GM19099 (cell line): Measurements from ENCODE around the gene BAIAP2.

Experiments used
- POLR2A ChIP-seq: IDR thresholded peaks from 3 replicates; pipeline ENCODE4 v1.6.1; 2011; ENCODE audit warnings: low read depth; ENCODE audit not compliant: insufficient read length; ENCODE audit errors: extremely low read depth

Gene BAIAP2

GRCh38 chr17:81118308-81119221 is 83.6 kb downstream of the BAIAP2 start:
- no peak for TF ChIP-seq POLR2A

GRCh38 chr17:81119223-81120148 is 84.5 kb downstream of the BAIAP2 start:
- no peak for TF ChIP-seq POLR2A

- no peak for TF ChIP-seq POLR2A
Measured at GRCh38 chr17:81120149-81120484, 85.2 kb downstream of the BAIAP2 start.

- TF ChIP-seq POLR2A: no peak
Measured at GRCh38 chr17:81120695-81121621, 86.0 kb downstream of the BAIAP2 start.

GRCh38 chr17:81121841-81122733 is 87.1 kb downstream of the BAIAP2 start:
- no peak for TF ChIP-seq POLR2A

GRCh38 chr17:81123052-81124048 is 88.4 kb downstream of the BAIAP2 start:
- no peak for TF ChIP-seq POLR2A

GRCh38 chr17:81124377-81124776 is 89.4 kb downstream of the BAIAP2 start:
- TF ChIP-seq POLR2A: no peak

- no peak for TF ChIP-seq POLR2A
Measured at GRCh38 chr17:81125573-81126081, 90.7 kb downstream of the BAIAP2 start.

- TF ChIP-seq POLR2A: no peak
Measured at GRCh38 chr17:81126281-81127132, 91.6 kb downstream of the BAIAP2 start.

- no peak for TF ChIP-seq POLR2A
Measured at GRCh38 chr17:81127133-81127455, 92.1 kb downstream of the BAIAP2 start.

GRCh38 chr17:81127526-81128177 is 92.7 kb downstream of the BAIAP2 start:
- no peak for TF ChIP-seq POLR2A
